ENCODE data around the gene PGPEP1.
"Not testable (repeated sequence)": the region's sequence is repeated elsewhere in the genome, so short reads cannot be mapped to it uniquely, and the experiment has no call there.

PGPEP1 gene

GRCh38 chr19:18373892-18374629, 33.7 kb downstream of the PGPEP1 start:
- no peak for TF ChIP-seq CTCF (IDR thresholded peaks at IDR 0.05; ENCODE audit: low read depth, low read length)
- no peak overlapping the region for H3K4me3 ChIP-seq (replicated peaks in 1 of 2; ENCODE audit: low read depth in 2 of 2, low read length in 2 of 2)
- peak; percentile 99 for DNase-seq (ENCODE audit: low read depth in 2 of 2)

- DNase-seq (ENCODE audit: low read depth in 2 of 2), result no peak
- H3K4me3 ChIP-seq (replicated peaks in 1 of 2; ENCODE audit: low read depth in 2 of 2, low read length in 2 of 2), result no peak overlapping the region
- no peak for TF ChIP-seq CTCF (IDR thresholded peaks at IDR 0.05; ENCODE audit: low read depth, low read length)
These were observed 36.6 kb downstream of the PGPEP1 start for GRCh38 chr19:18377026-18377425.

GRCh38 chr19:18379803-18380747, 39.7 kb downstream of the PGPEP1 start:
- no peak overlapping the region for H3K4me3 ChIP-seq (replicated peaks in 1 of 2; ENCODE audit: low read depth in 2 of 2, low read length in 2 of 2)
- peak; percentile 82 to 94 for DNase-seq (ENCODE audit: low read depth in 2 of 2)
- no peak for TF ChIP-seq CTCF (IDR thresholded peaks at IDR 0.05; ENCODE audit: low read depth, low read length)

GRCh38 chr19:18380843-18381242, 40.4 kb downstream of the PGPEP1 start:
- no peak for DNase-seq (ENCODE audit: low read depth in 2 of 2)
- no peak for TF ChIP-seq CTCF (IDR thresholded peaks at IDR 0.05; ENCODE audit: low read depth, low read length)
- no peak overlapping the region for H3K4me3 ChIP-seq (replicated peaks in 1 of 2; ENCODE audit: low read depth in 2 of 2, low read length in 2 of 2)

DNA sequence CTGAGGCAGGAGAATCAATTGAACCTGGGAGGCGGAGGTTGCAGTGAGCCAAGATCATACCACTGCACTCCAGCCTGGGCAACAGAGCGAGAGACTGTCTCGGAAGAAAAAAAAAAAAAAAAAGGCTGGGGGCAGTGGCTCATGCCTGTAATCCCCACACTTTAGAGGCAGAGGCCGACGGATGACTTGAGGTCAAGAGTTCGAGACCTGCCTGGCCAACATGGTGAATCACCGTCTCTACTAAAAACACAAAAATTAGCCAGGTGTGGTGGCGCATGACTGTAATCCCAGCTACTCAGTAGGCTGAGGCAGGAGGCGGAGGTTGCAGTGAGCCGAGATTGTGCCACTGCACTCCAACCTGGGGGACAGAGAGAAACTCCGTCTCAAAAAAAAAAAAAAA, 43.2 kb downstream of the PGPEP1 start:
- DNase-seq (ENCODE audit: low read depth in 2 of 2), result not testable (repeated sequence)

GRCh38 chr19:18384775-18385174, 44.4 kb downstream of the PGPEP1 start:
- no peak overlapping the region for H3K4me3 ChIP-seq (replicated peaks in 1 of 2; ENCODE audit: low read depth in 2 of 2, low read length in 2 of 2)
- DNase-seq (ENCODE audit: low read depth in 2 of 2), result no peak
- TF ChIP-seq CTCF (IDR thresholded peaks at IDR 0.05; ENCODE audit: low read depth, low read length), result no peak

More for the DNA sequence above, 43.2 kb downstream of the PGPEP1 start:
- H3K4me3 ChIP-seq (replicated peaks in 1 of 2; ENCODE audit: low read depth in 2 of 2, low read length in 2 of 2), result not testable (repeated sequence)

- no peak for DNase-seq (ENCODE audit: low read depth in 2 of 2)
- TF ChIP-seq CTCF (IDR thresholded peaks at IDR 0.05; ENCODE audit: low read depth, low read length), result no peak
- no peak overlapping the region for H3K4me3 ChIP-seq (replicated peaks in 1 of 2; ENCODE audit: low read depth in 2 of 2, low read length in 2 of 2)
These were observed 44.9 kb downstream of the PGPEP1 start for GRCh38 chr19:18385359-18385674.

All from cardiac fibroblast (primary cell).